GM21390 (cell line): ENCODE results near the gene FEM1B.

Experiments
- ATAC-seq: cut with Tn5 transposase; IDR thresholded peaks from one replicate; pipeline ENCODE4 v1.9.1; 2021; ENCODE audit not compliant: unreplicated experiment

Gene FEM1B

DNA sequence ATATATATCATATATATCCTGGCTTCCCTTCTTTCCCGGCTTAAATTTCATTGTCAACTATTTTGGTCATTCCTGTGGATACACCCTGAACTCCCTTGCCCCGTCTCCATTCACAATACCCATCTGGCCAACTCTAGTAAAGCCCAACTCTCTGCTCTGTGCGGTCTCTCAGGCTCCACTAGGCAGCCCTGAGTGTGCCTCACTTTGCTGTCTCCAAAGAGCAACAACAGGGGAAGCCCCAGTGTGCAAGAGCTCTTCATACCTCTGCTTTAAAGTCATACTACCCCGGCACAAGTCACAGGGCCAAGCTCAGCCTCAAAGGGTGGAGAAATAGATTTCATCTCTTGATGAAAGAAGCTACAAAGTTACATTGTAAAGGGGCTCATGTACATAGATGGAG, 18.9 kb upstream of the FEM1B start:
- ATAC-seq, result no peak

DNA sequence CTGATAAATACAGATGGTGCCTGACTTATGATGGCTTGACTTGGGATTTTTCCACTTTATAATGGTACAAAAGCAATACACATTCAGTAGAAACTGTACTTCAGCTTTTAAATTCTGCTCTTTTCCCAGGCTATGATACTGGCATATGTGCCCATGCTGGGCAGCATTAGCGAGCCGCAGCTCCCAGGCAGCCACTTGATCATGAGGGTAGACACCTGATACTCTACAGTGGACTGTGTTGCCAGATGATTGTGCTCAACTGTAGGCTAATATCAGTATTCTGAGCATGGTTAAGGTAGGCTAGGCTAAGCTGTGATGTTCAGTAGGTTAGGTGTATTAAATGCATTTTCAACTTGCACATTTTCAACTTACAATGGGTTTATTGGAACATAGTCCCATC, 17.7 kb upstream of the FEM1B start:
- ATAC-seq, result no peak

DNA sequence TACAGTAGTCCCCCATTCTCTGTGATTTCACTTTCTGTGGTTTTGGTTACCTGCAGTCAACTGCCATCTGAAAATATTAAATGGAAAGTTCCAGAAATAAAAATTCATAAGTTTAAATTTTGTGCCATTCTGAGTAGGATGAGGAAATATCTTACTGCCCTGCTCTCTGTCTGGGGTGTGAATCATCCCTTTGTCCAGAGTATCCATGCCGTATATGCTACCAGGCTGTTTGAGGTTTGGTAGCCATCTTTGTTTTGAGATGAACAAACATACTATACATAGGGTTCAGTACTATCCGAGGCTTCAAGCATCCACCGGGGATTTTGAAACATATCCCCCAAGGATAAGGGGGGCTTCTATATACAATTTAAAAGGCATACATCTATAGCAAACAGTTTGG, 16.3 kb upstream of the FEM1B start:
- no peak for ATAC-seq

DNA sequence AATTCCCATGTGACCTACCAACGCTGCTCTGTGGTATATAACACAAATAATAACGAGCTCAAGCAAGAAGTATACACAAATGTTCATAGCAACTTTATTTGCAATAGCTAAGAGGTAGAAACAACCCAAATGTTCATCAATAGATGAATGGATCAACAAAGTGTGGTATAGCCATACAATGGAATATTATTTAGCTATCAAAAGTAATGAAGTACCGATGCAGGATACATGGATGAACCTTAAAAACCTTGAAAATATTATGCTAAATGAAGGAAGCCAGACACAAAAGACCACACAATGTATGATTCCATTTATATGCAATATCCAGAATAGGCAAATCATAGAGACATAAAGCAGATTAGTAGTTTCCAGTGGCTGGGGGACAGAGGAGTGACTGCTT, 15.6 kb upstream of the FEM1B start:
- no peak for ATAC-seq

DNA sequence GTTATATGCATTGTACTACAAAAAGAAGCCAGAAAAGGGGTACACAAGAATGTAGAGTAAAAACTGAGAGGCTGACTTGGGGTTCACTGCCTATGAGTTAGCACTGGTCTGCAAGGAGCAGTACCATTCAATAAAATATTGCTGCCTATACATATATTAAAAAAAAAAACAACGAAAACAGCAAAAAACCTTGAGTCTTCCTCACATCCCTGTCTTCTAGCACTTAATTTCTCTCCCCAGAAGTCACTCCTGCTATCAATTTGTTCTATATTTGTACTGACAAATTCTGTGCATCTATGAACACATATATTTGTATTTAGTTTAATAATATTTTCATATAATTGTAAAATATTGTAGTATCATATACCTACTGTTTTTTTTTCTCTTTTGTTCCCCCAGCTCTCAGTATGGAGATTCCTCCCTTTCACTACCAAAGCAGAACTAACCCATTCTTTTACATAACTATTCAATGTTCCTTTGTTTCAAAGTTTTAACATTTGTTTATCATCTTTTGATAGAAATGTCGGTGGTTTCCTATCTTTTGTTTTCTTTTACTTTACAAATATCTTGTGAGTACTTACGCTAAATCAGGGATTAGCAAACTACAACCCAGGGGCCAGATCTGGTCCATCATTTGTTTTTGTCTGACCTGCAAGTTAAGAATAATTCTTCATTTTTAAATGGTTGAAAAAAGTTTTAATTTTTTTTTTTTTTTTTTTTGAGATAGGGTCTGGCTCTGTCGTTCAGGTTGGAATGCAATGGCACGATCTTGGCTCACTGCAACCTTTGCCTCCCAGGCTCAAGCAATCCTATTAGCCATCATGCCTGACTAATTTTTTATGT, 14.8 kb upstream of the FEM1B start:
- ATAC-seq, result no peak

DNA sequence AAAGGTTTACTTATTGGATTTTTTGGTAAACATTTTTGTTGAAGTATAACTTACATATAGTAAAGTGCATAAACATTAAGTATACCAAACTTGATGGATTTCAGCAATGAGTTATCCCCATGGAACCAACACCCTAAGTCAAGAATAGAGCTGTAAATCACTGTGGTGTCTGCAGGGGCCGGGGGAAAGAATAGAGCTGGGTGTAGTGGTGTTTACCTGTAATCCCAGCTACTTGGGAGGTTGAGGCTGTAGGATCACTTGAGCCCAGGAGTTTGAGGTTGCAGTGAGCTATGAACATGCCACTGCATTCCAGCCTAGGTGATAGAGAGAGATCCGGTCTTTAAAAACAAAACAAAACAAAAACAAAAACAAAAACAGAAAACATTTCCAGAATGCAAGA, 13.3 kb upstream of the FEM1B start:
- ATAC-seq, result no peak

DNA sequence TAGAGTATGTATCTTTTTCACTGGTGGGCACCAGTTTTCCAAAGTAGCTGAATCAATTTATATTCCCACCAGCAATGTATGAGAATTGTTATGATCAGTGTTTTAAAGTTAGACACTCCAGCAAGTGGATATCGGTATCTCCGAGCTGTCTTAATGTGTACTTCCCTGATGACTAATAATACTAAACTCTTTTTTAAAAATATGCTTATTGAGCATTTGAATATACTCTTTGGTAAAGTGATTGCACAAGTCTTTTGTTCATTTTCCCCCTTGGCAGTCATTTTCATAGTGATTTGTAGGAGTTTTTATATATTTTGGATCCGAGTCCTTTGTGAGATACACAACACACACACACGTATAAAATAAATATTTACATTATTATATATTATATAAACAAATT, 12.5 kb upstream of the FEM1B start:
- no peak for ATAC-seq

DNA sequence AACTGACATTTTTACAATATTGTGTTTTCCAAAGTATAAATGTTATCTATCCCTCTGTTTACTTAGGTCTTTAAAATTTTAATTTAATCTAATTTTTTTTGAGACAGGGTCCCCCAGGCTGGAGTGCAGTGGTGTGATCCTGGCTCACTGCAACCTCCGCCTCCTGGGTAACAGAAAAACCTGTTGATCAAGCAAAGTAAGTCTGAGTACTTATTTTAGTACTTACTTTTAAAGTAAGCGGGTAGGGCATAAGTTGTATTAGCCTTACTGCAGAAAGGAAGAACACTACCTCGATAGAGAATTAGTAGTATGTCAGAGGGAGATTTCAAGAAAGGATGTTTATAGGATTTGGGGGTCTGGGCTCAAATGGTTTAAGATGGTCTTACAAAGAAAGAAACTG, 11.9 kb upstream of the FEM1B start:
- ATAC-seq, result no peak

DNA sequence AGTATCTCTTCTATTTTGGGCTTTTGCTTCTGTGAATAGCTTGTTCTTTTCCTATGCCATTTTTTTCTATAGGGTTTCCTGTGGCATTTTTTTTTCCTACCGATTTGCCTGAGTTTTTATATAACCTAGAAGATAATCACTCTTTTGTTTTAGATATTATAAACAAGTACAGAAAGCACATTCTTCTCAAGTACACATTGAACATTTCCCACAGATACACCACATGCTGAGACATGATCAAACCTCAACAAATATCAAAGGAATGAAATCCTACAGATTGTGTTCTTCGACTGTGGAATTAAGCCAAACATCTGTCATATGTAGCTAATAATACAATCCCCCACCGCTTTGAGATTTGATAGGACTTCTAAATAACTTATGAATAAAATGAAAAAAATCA, 9.1 kb upstream of the FEM1B start:
- ATAC-seq, result no peak

DNA sequence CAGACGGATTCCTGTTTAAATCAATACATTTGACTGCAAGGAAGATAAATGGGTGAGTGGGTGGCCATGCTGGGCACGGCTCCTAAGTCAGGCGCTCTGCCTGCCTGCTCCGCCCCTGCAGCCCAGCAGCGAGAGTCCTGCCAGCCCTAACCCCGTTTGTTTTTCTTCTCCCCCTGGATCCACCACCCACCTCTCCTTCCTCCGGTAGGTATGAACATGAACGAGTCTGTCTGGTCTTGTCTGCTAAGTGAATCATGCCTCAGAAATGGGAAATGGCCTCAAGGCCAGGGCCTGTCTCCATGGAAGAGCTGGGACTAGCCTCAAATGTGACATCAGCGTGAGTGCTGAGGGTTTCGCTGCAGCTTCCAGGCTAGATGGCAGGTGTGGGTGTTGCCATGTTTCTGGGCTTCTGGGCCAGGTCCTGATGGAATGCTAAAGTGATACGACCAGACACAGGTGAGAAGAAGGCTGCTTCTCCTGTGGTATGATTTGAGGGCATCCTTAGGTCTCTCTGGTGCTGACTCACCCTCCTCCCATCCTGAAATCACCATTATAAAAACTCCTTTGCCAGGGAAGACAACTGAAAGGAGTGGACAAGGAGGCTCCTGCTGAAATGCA, 5.6 kb upstream of the FEM1B start:
- ATAC-seq, result no peak

DNA sequence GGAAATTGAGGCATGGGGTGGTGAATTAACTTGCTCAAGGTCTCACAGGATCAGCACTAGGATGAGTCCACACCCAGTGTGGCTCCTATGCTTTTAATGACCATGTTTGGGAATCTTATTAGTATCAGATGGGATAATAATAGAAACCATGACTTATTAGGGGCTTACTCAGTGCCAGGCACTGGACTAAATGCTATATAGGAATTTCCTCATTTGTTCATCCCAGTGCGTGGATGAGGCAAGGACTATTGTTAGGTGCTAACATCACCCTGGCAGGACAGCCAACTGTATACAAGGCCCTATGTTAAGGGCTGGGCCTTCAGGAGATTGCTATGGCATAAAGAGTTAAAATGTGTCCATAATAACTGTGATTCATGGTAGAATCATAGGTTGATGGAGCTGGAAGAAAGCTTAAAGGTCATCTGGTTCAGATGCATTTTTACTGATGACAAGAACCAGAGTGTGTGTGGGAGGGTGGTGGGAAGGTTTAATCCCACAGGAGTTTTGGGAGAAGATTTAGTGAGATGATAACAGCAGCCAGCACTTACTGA, 4.7 kb upstream of the FEM1B start:
- ATAC-seq, result no peak

DNA sequence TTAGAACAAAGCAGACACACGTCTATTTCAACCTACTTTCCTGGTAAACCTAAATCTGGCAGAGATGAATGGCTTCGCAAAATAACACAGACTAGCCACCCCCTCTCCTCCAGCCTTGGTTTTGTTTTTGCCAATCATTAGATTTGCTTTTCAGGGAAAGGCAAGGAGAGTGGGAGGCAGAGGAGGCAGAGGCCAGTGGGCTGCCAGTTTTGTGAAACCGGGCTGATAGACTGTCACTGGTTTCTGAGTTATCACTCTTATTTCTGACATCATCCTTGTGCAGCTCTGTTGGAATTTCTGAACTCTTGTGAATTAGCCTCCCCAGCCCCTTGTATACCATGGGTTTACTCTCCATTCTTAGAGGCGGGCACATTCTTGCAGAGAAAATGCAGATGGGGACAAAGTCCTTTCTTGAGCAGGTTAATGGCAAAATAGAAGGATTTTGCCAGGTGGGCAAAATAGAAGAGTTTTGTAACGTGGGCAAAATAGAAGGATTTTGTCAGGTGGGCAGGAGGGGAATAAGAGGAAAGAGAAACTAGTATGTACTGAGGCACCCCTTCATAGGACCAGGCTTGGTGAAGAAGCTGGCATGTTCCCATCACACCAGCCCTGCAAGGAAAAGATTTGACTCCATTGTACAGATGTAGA, 3.2 kb upstream of the FEM1B start:
- no peak for ATAC-seq

DNA sequence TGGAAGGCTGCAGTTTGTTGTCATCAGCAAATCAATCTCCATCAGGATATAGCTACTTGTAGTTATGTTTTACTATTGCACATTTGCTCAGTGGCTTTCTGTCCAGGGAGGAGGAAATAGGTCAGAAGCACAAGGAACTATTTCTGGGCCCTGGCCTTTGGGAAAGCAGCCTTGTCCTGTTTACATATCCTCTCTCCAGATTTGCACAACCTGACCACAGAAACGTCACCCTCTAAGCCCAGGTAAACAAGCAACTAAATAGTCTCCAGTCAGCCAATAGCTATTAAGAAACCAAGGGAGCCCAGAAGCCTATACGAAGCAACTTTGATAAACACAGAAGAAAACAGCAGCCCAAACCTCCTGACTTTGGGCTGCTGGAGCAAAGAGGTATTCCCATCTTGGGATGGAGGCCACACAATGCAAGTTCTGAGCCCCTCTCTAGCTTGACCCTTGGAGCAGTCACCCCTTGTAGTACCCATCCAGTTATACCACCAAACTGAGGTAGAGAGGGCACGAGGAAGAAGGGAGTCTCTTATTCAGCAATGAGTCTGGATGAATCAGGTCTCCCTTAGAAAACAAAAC, 2.3 kb upstream of the FEM1B start:
- ATAC-seq, result no peak

DNA sequence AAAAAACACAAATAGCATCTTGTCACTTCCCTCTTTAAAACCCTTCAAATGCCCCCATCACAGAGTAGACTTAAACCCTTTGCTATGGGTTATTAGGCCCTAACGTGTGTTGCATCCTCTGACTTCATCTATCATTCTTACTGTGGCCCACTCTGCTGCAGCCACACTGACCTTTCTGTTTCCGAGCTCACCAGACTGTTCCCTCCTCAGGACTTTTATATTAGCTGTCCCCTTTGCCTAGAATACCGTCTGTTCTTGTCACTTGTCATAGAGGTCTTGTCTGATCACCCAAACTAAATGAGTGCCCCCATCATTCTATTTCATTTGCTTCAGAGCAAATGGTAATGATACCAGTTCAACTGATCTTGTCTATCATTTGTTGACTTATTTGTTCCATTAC, 877 bp upstream of the FEM1B start:
- no peak for ATAC-seq

DNA sequence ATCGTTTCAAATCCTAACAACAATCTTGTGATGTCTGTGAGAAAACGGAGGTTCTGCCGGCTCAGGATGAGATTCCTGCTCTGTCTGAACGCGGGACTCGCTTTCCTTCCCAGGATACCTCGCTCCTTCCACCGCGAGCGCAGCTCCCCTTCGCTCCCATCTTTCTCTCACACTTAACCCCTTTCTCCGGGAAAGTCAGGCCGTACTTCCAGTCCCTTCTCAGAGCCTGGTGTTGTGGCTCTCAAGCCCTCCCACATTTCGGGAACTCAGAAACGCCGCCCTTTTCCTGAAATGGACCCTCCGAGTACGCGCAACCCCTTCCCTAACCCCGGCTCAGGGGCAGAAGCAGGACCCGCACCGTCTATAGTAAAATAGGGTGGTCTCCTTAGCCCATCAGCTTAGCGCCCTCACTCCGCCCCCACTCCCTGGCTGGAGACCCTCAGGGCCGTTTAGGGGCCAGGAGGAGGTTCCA, 378 bp upstream of the FEM1B start:
- ATAC-seq, result peak; percentile 14

DNA sequence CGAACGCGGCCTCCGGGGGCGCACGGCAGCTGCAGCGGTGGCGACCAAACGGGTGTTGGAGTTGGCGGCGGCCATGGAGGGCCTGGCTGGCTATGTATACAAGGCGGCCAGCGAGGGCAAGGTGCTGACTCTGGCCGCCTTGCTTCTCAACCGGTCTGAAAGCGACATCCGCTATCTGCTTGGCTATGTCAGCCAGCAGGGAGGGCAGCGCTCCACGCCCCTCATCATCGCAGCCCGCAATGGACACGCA, 725 bp downstream of the FEM1B start:
- ATAC-seq, result no peak

DNA sequence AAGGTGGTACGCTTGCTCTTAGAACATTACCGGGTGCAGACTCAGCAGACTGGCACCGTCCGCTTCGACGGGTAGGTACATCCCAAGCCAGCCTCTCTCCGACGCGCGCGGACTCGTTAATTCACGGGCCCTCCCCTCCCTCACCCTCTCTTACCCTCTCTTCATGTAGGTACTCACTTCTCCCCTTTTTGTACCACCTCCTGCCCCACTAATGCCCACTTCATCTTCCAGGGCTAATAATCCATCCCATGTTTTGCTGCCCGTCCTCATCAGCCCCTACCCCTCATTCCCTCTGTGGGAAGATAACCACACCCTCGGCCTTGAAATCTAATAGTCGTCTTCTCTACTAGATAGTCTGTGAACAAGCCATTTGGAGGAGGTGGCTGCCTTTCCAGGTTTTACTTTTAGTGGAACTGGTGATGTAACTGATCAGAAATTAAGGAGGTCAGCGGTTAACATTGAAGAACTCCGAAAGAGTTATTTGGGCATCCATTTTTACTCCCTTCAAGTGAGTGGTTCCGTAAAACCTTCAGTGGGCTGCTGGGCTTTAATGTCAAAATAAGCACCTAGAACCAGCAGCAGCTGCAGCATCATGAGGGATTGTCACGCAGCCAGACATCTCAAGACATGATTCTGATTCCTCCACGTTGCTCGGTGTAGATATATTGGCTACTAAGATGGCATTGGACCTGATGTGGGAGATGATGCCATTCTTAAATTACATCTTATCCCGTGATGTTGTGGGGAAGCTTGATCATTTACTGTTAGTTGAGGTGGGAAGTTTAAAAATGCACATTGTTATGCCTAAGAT, 1.3 kb downstream of the FEM1B start:
- no peak for ATAC-seq

DNA sequence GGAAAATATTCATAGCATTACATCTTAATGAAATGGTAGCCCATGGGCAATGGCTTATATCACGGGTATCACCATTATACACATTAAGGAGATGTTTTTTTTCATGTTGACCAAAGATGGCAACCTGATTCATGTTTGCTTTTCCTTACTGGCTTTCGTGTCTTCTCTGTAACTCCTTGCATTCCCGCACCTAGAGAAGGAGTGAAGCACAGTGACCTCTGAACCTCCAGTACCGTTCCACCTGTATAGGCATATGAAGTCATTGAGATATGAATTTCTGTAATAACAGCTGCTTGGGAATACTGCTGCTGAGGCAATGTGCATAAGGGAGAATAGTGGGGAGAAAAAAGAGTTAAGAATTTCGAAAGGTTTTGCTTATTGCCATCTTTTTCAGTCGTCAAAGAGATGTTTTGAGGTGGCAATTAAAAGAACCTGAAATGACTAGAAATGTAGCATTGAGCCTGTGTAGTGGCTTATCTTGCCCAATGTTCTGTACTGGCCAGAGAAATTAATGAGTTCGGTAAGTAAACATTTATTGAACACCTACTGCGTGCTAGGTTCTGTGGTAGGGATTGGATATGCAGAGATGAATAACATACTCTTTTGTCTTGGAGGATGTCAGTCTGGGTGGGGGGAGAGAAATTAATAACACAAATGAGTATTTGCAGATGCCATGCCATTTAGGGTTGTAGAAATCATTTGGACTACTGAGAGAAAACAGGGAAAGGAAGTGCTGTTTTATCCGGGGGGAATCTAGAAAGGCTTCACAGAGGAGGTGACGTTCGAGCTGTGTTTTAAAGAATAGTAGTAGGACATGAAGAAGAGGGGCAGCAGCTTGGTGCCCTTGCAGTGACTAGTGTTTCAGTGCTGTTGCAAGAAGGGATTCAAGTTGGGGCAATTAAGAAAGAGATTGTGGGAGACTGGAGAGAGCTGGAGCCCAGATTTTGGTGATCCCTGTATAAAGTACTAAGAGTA, 2.5 kb downstream of the FEM1B start:
- no peak for ATAC-seq

DNA sequence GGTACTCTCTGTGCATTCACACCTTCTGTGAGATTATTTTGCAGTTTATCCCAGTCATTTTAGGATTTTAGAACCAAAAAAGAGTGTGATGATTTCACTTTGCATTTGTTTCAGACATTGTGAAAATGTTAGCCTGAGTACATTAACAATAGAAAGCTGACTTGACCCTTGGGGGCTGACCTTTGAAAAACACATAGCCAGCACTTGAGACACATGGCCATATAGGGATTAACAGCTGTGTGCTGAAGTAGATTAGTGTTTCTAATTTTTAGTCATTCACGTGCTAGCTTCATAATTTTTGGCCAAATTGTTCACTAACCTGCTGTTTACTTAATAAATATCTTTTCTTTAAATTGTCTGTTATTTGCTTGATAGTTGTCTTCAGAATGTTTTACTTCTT, 3.5 kb downstream of the FEM1B start:
- ATAC-seq, result no peak

DNA sequence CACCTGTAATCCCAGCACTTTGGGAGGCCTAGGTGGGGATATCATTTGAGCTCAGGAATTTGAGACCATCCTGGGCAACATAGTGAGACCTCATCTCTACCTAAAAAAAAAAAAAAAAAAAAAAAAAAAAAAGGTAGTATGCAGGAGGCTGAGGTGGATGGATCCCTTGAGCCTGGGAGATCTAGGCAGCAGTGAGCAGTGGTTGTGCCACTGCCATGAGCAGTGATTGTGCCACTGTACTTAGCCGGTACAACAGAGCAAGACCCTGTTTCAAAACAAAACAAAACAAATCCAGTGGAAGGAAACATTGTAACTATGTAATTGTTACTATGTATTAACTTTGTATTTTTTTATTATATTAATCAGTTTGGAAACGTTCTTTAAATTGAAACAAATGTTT, 5.9 kb downstream of the FEM1B start:
- no peak for ATAC-seq
